HG03097 (cell line): ENCODE measurements around the gene DNMBP.
"Not testable (repeated sequence)": the region's sequence is repeated elsewhere in the genome, so short reads cannot be mapped to it uniquely, and the experiment has no call there.

Experiments
- ATAC-seq: cut with Tn5 transposase; IDR thresholded peaks from one replicate; pipeline ENCODE4 v1.9.1; 2021; ENCODE audit not compliant: unreplicated experiment, low FRiP score

DNMBP gene

GRCh38 chr10:99994801-99995200, 14.9 kb downstream of the DNMBP start:
- ATAC-seq: no peak

- no peak for ATAC-seq
Measured at GRCh38 chr10:99993701-99994689, 15.8 kb downstream of the DNMBP start.

- ATAC-seq: not testable (repeated sequence)
Measured at GRCh38 chr10:99985637-99986036, 24.1 kb downstream of the DNMBP start.

DNA sequence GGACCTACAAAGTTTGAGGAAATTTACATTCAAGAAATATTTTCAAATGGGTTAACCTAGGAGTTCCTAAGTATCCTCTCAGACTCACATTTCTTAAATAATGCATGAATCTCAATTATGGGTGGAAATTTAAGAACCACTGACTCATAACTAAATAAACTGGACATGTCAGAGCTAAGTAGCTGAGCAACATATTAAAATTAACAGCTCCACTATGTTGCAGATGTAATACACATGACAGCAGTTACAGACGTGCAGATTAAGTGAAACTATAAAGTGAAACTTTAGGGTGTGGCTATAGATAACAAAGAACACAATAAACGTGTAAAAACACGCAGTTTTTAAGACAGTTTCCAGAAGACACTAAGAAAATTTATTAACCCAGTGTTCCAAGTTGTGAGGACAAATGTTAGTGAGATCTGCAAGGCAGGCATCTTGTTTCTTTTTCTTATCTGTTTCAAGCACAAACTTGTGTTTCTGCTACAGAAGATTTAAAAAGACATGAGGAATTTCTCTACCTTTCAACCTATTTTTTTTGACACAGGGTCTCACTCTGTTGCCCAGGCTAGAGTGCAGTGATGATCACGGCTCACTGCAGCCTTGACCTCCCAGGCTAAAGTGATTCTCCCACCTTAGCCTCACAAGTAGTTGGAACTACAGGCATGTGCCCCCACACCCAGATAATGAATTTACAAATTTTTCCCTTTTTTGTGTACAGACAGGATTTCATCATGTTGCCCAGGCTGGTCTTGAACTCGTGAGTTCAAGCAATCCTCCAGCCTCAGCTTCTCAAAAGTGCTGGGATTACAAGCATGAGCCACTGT, 25.3 kb downstream of the DNMBP start:
- no peak for ATAC-seq

- no peak for ATAC-seq
Measured at GRCh38 chr10:99983280-99983988, 26.3 kb downstream of the DNMBP start.

DNA sequence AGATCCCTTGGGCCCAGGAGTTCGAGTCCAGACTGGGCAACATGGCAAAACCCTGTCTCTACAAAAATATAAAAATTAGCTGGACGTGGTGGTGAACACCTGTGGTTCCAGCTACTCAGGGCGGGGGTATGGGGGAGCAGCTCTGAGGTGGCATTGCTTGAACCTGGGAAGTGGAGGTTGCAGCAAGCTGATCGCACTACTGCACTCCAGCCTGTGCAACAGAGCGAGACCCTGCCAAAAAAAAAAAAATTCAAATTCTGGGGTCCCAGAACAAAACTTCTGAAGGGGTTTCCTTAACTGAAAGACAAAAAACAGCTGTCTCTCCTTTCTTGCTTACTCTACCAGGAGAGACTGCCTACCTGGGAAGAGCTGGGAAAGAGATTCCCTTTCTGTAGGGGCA, 27.0 kb downstream of the DNMBP start:
- no peak for ATAC-seq

DNA sequence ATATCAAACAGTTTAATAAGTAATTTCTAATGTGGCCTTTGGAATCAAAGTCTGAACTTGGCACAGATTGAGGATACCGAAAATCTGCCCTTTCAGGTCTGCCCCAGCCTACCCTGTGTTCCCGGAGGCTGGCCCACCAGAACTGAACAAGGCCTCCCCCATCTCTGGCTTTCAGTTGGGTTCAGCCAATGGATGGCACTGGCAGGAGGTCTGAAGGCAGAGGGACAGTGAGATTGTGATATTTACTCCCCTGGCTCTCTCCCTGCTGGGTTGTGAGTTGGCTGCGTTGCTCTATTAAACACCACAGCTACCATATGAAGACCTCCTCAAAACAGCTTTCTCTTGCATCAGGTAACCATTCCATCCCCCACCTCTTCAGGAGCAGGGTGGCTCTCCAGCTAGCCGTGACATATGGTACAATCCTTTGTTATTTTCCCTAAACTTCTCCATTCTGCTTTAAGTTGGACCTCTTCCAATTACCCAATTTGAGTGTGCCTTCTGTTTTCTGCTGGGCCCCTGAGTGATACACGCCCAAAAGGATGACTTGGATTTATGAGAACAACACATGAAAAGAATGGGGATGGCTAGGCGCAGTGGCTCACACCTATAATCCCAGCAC, 28.1 kb downstream of the DNMBP start:
- no peak for ATAC-seq

- ATAC-seq: no peak
Measured at GRCh38 chr10:99979066-99979685, 30.6 kb downstream of the DNMBP start.

DNA sequence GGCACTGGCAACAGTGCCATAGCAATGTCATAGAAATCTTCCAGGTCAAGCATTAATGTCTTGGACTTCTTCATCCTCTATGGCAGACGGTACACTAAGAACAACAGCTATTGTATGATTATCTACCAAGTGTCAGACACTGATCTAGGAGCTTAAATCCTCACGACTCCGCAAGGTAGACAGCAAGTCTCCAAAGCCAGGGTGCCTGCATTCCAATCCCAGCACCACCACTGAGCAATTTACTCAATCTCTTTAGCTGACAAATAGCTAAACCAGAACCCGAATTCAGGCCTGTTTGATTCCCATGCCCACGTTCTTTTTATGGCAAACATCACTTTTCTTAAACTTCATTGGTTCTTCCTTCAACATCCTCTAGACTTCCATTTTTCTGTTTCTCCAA, 31.8 kb downstream of the DNMBP start:
- ATAC-seq: no peak

DNA sequence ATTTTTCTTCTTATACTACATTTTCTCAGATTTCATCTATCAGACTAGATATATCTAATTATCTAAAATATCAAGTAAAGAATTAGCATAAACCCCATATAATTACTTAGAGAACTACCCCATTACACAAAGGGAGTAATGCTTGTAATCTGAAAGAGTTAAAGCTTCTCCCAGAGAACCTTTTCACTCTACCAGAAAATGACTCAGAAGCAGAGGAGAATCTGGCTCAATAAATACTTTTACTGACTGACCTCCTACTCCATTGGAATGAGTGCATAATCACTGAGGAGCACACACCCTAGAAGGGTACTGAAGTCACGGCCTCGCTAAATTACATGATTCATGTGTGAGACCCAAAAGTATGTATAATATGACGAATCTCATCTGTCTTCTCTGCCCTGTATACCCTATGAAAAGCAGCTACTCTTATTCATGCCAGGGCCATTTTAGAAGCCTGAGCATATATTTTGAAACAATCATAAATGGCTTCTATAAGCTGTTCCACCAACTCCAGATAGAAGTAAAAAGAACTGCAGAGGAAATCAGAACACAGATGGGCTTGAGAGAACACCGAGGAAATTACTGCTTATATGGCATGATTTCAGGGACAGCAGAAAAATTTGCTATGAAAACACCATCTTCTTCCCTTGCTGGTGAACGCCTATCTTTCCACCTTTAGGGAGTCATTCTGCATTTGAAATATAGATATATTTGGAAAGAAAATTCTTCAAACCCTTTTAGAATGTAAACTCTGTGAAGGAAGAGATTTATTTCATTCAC, 32.7 kb downstream of the DNMBP start:
- ATAC-seq: no peak

- ATAC-seq: no peak
Measured at GRCh38 chr10:99975942-99976809, 33.6 kb downstream of the DNMBP start.

- no peak for ATAC-seq
Measured at GRCh38 chr10:99975106-99975829, 34.5 kb downstream of the DNMBP start.

GRCh38 chr10:99973190-99973589, 36.6 kb downstream of the DNMBP start:
- no peak for ATAC-seq

DNA sequence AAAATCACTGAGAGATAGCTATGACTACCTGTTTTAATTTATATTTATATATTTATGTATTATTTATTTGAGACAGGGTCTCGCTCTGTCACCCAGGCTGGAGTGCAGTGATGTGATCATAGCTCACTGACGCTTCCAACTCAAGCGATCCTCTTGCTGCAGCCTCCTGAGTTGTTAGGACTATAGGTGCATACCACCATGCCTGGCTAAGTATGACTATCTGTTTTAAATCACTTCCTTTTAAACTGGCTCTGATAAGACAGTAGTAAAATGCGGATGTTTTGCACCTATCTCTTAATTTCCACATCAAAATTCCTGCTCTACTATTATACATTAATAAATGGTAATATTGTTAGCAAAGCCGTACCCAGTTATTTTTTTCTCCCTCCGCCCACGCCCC, 41.8 kb downstream of the DNMBP start:
- ATAC-seq: no peak

- no peak for ATAC-seq
Measured at GRCh38 chr10:99966306-99966705, 43.4 kb downstream of the DNMBP start.

DNA sequence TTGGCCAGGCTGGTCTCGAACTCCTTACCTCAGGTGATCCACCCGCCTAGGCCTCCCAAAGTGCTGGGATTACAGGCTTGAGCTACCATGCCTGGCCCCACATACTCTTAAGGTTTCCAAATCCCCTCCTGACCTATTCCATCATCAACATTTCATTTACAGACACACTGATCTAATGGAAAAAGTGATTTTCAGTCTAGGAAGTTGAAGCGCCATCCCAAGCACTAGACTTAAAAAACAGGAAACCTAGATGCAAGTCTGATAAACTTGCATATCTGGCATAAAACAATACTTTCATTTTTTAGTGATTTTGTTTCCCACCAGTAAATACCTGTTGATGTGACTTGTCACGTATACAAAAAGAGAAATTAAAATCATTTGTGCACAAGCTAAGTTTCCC, 44.0 kb downstream of the DNMBP start:
- no peak for ATAC-seq

DNA sequence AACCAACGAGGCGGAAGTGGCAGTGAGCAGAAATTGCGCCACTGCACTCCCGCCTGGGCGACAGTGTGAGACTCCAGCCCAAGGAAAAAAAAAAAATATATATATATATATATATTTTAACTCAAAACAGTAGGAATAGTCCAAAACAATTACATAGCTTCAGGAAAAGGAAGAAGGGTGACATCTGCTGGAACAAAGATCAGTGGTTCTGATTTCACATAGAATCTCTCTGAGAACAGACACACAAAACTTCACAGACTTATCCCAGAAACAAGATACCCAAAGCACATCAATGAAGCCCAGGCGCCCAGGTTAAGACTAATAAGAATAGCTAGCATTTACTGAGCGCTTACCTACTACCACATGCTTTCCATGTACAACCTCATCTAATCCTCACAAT, 45.0 kb downstream of the DNMBP start:
- no peak for ATAC-seq
